ENCODE results near the gene SPTLC3. TPM values are rescaled to one million over a fixed set of nuclear protein-coding genes. Genes with fewer than 3 reads are reported as not detected.
A peak's percentile ranks its signal among the peaks of the same experiment; 100 is the strongest.

The SPTLC3 gene
- polyA plus RNA-seq, 3 donors = 0.01 TPM; not detected in 2

- Histone ChIP-seq H3K9ac (ENCODE audit: insufficient read depth, low read length, poor library complexity, severe bottlenecking) (no peak overlapping the region), H3K4me2 (replicated peaks; ENCODE audit: extremely low read depth, low read length, poor library complexity, severe bottlenecking) (no peak overlapping the region), H2AFZ (ENCODE audit: insufficient read depth, low read depth, low read length, poor library complexity, severe bottlenecking) (no peak overlapping the region), H3K27me3 (ENCODE audit: control insufficient read depth in 2 of 2, insufficient read depth in 2 of 2, low read length in 2 of 2) (no peaks in the 10 kb centered on the region), H3K4me3 (replicated peaks in 1 of 3; ENCODE audit: low read depth in 2 of 3, low read length in 3 of 3) (no peak overlapping the region), H3K79me2 (ENCODE audit: insufficient read depth, low read length) (no peaks in the 10 kb centered on the region), H3K9me3 (replicated peaks in 1 of 2; ENCODE audit: control insufficient read depth in 1 of 2, insufficient read depth in 1 of 2, low read length in 2 of 2) (no peaks in the 10 kb centered on the region), H3K36me3 (replicated peaks in 1 of 2; ENCODE audit: control insufficient read depth in 1 of 2, insufficient read depth in 2 of 2, low read length in 2 of 2) (no peaks in the 10 kb centered on the region), H4K20me1 (ENCODE audit: insufficient read depth, low read length) (no peaks in the 10 kb centered on the region), H3K27ac (ENCODE audit: low read depth in 1 of 2, low read length in 2 of 2) (no peak overlapping the region), H3K4me1 (ENCODE audit: control insufficient read depth in 1 of 2, insufficient read depth in 2 of 2, low read length in 2 of 2) (no peaks in the 10 kb centered on the region)
- DNase-seq = peak in 2 of 3 donors; percentile 8 to 19
- intact Hi-C loops (cut with micrococcal nuclease) = no loop called here
- Mint-ChIP-seq H3K36me3 (no peaks in the 10 kb centered on the region), H3K9me3 (no peaks in the 10 kb centered on the region), H3K4me1 (no peaks in the 10 kb centered on the region), H3K27me3 (ENCODE audit: low read depth in 3 of 3) (peaks cover 0 to 4% (median 4%) of the 10 kb centered on the region in 3 donors), H3K27ac (no peak overlapping the region), H3K4me3 (no peak overlapping the region)
- WGBS (ENCODE audit: insufficient coverage) = 7% methylated on average over 3 of the region's 6 CpGs
- TF ChIP-seq, protein P1, sequence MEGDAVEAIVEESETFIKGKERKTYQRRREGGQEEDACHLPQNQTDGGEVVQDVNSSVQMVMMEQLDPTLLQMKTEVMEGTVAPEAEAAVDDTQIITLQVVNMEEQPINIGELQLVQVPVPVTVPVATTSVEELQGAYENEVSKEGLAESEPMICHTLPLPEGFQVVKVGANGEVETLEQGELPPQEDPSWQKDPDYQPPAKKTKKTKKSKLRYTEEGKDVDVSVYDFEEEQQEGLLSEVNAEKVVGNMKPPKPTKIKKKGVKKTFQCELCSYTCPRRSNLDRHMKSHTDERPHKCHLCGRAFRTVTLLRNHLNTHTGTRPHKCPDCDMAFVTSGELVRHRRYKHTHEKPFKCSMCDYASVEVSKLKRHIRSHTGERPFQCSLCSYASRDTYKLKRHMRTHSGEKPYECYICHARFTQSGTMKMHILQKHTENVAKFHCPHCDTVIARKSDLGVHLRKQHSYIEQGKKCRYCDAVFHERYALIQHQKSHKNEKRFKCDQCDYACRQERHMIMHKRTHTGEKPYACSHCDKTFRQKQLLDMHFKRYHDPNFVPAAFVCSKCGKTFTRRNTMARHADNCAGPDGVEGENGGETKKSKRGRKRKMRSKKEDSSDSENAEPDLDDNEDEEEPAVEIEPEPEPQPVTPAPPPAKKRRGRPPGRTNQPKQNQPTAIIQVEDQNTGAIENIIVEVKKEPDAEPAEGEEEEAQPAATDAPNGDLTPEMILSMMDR (IDR thresholded peaks at IDR 0.05) = peak; percentile 77
Measured at GRCh38 chr20:13119583-13119982, 110.8 kb downstream of the SPTLC3 start.

- H3K27me3 ChIP-seq (ENCODE audit: control insufficient read depth in 2 of 2, insufficient read depth in 2 of 2, low read length in 2 of 2) = no peaks in the 10 kb centered on the region
- no peak overlapping the region for H3K4me2 ChIP-seq (replicated peaks; ENCODE audit: extremely low read depth, low read length, poor library complexity, severe bottlenecking)
- intact Hi-C loops (cut with micrococcal nuclease) = no loop called here
- H2AFZ ChIP-seq (ENCODE audit: insufficient read depth, low read depth, low read length, poor library complexity, severe bottlenecking) = no peak overlapping the region
- H3K36me3 Mint-ChIP-seq = no peaks in the 10 kb centered on the region
- no peaks in the 10 kb centered on the region for H3K4me1 Mint-ChIP-seq
- H3K27ac ChIP-seq (ENCODE audit: low read depth in 1 of 2, low read length in 2 of 2) = no peak overlapping the region
- no peaks in the 10 kb centered on the region for H3K36me3 ChIP-seq (replicated peaks in 1 of 2; ENCODE audit: control insufficient read depth in 1 of 2, insufficient read depth in 2 of 2, low read length in 2 of 2)
- H3K9me3 ChIP-seq (replicated peaks in 1 of 2; ENCODE audit: control insufficient read depth in 1 of 2, insufficient read depth in 1 of 2, low read length in 2 of 2) = no peaks in the 10 kb centered on the region
- H3K79me2 ChIP-seq (ENCODE audit: insufficient read depth, low read length) = no peaks in the 10 kb centered on the region
- no peaks in the 10 kb centered on the region for H3K9me3 Mint-ChIP-seq
- H3K27me3 Mint-ChIP-seq (ENCODE audit: low read depth in 3 of 3) = peaks cover 0 to 6% (median 4%) of the 10 kb centered on the region in 3 donors
- H3K27ac Mint-ChIP-seq = no peak overlapping the region
- H3K4me3 Mint-ChIP-seq = no peak overlapping the region
- TF ChIP-seq, protein P1 (IDR thresholded peaks at IDR 0.05) = no peak
- DNase-seq = no peak
- no peak overlapping the region for H3K4me3 ChIP-seq (replicated peaks in 1 of 3; ENCODE audit: low read depth in 2 of 3, low read length in 3 of 3)
- no peaks in the 10 kb centered on the region for H4K20me1 ChIP-seq (ENCODE audit: insufficient read depth, low read length)
- no CpG with 5 or more reads among the region's 1 CpG for WGBS (ENCODE audit: insufficient coverage)
- no peak overlapping the region for H3K9ac ChIP-seq (ENCODE audit: insufficient read depth, low read length, poor library complexity, severe bottlenecking)
- no peaks in the 10 kb centered on the region for H3K4me1 ChIP-seq (ENCODE audit: control insufficient read depth in 1 of 2, insufficient read depth in 2 of 2, low read length in 2 of 2)
Measured at GRCh38 chr20:13120471-13120870, 111.7 kb downstream of the SPTLC3 start.

All from CD14-positive monocyte (primary cell).